OCI-M1 (cell line): ENCODE data around the gene RAB12.
"Not testable (repeated sequence)": the region's sequence is repeated elsewhere in the genome, so short reads cannot be mapped to it uniquely, and the experiment has no call there.

ENCODE experiments used
- DNase-seq: peaks from one replicate; lab custom pipeline; 2025; lab: John Stamatoyannopoulos, UW

Gene RAB12

DNA sequence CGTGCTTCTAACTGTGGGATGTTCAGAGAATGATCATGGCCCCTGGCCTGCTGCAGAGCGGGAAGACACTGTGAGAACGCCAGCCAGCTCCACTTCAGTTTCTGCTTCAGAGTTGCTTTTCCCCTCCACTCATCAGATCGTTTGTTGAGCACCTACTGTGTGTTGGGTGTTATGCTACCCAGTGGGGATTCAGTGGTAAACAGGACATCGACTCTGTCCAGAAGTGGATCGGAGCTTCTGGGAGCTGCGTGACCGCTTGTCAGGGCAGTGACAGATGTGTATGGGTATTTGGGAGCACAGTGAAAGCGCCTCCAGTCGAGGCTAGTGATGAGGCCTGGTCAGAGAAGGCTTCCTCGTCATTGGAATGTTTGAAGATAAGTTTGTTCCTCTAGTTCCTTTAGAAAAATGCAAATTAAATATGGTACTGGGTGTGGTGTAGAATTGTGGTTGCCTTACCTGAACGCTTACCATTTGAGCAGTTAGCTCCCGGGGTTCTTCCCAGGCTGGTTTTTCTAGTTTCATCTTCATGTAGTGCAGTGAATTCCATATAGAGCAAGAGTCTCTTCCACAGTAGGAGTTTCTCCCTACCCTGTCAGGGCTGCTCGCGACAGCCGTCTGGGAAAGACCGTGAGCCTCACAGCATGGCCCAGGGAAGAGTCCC is 2.8 kb downstream of the RAB12 start:
- DNase-seq: no peak

DNA sequence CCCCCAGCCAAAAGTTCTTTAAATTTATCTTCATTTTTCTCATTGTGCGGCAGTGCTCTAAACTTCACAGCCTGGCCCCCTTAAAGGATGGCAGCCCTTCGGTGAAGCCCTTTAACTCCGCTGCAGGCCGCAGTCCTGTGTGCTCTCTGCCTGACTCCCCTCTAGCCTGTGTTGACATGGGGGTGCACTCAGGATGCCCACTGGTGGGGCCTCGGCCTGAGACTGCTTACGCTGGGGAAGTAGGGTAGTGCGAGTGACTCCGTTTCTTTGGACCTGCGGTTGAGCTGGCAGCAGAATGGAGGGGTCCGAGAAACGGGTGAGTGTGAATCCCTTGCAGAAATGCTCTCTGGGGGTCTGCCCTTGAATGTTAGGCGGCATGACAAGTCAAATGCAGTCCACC is 5.6 kb downstream of the RAB12 start:
- no peak for DNase-seq

DNA sequence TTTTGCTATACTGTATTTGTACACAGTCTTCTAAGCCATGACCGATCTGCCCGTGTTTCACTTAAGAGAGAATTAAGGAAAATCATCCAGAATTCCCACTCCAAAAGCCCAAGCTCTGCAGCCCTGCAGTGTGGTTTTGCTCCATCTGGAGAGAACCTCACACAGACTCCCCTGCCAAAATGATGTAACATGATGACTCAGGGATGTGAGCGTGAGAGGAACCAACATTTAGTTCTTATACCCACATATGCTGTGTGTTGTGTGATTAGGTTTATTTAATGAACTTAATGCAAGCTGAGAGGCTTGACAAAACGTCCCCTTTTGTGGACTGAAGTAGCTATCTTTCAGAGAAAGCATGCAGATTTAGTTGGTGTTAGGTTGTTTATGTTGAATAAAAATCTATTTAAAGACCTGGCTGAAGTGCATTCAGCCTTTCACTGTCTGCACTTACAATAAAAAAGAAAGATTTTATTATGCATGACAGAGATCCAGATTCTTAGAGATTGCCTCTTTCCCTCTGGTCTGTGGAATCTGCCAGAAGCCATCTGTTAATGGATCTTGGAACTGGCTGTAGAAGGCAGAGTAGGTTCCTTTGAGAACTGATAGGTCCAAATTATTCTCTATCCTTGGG is 6.3 kb downstream of the RAB12 start:
- peak; percentile 97 for DNase-seq

DNA sequence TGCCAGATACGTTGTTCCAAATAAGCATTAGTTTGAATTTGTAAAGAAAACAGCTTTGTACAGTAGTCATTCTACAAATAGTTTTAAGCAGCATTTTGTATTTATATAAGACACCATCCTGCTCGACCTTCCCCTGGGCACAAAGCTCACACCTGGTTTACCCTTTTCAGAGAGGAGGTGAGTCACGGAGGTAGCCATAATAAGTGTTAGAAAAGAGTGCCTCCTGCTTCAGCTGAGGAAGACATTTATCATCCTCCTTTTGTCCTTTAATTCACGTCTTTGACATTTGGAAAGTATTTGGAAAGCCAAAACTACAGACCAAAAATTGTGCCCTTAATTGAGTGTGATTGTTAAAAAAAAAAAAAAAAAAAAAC is 6.8 kb downstream of the RAB12 start:
- no peak for DNase-seq

DNA sequence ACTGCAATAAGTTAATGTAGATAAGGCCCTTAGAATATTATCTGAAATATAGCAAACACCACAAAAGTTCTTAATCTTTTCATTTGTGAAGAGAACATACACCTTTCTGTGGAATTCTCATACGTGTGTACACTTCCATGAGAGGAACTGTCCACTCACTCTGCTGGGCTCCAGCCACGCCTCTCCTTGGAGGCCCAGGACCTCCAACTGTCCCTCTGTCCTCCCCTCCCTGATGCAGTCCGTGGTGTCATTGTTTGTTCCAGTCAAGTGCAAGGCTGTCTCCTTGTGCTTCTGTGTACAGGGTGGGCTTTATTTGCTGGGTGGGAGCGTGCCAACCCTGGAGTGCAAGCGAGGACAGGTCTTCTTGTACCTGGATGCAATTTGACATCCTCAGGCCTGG is 8.7 kb downstream of the RAB12 start:
- DNase-seq: no peak

DNA sequence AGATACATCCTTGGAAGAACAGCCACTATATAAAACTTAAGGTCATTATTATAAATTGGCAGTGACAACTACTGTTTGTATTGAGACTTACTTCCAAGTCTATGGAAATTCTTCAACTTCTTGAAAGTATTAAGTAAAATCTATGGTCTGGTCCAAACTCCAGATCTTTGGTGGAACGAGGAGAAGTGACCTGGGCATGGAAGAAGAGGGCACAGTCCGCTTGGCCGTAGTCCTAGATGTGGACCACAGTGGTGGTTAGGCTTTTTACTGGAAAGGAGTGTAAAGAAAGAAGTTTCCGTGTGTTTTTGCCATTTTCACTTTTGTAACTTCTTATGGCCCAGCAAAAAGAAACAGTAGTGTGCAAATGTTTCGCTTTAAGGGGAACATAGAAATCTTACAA is 9.8 kb downstream of the RAB12 start:
- no peak for DNase-seq

DNA sequence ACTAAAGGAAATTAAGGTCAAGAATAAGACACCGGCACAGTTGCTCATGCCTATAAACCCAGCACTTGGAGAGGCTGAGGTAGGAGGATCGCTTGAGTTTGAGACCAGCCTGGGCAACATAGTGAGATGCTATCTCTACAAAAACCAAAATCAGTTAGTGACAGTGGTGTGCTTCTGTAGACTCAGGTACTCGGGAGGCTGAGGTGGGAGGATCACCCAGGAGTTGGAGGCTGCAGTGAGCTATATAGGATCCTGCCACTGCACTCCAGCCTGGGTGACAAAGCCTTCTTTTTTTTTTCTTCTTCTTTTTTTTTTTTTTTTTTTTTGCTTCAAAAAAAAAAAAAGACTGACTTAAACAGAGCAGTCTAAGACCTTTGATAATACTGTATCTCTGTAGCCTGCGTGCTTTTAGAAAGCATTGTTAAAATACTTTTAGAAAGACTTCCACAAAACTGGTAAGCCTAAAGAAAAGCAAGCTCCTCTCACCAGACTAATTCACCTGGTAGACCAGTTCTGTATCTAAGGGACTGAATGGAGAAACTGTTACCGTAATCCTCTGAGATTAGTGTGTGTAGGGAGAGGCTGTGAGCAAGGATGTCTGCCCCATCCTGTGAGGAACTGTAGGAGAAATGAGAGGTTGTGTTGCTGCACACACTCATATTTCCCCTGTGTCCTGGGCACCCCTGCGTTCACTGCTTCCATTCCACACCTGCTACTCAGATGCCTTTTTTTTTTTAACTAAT is 10.8 kb downstream of the RAB12 start:
- no peak for DNase-seq

DNA sequence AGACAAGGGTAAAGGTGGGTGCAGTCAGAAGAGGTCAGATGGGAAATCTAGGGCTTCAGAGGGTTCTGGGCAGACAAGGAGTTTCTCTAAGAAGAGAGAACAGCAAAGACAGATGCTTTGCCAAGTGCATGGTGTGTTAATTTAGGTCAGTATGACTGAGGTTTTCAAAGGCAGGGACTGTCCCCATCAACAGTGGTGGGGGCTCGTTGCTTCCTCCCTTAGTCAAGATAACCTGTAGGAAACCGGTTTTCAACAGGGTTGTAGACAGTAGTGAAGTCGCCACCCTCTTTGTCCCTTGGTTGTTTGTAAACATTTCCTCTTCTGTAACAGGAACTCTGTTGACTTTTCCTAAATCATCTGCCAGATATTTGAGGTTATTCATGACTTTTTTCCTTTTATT is 11.6 kb downstream of the RAB12 start:
- DNase-seq: no peak

DNA sequence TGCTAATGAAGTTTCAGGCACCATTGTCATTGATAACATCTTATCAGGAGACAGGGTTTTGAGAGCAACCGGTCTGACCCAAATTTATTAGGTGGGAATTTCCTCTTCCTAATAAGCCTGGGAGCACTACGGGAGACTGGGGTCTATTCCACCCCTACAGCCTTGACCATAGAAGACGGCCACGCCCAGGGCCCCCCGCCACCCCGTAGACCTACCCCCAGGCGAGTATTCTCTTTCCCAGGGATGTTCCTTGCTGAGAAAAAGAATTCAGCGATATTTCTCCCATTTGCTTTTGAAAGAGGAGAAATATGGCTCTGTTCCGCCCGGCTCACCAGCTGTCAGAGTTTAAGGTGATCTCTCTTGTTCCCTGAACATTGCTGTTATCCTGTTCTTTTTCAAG is 13.4 kb downstream of the RAB12 start:
- DNase-seq: not testable (repeated sequence)

DNA sequence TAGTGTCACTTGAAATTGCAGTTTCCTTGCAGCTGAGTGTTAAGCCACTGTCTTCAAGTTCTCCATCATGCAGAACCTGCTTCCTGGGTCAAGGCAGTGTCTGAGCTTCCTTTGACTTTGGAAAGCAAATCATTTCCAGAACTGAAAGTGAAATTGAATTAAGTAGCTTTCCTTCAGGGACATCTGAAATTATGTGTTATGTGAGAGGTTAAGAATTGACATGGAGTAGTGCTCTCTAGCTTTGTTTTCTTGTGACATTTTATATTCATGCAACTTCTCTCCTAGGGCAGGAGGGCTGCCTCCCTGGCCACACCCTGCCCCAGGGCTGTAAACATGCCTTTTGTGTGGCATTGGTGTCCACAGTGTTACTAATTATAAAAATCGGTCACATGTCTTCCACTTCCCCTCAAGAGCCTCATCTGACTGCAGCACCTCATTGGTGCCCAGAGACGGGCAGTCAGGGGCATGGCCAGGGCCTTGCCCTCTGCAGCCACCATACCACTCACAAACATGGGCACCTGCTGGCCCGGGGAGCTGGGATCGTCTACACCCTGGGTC is 14.4 kb downstream of the RAB12 start:
- DNase-seq: peak; percentile 83

DNA sequence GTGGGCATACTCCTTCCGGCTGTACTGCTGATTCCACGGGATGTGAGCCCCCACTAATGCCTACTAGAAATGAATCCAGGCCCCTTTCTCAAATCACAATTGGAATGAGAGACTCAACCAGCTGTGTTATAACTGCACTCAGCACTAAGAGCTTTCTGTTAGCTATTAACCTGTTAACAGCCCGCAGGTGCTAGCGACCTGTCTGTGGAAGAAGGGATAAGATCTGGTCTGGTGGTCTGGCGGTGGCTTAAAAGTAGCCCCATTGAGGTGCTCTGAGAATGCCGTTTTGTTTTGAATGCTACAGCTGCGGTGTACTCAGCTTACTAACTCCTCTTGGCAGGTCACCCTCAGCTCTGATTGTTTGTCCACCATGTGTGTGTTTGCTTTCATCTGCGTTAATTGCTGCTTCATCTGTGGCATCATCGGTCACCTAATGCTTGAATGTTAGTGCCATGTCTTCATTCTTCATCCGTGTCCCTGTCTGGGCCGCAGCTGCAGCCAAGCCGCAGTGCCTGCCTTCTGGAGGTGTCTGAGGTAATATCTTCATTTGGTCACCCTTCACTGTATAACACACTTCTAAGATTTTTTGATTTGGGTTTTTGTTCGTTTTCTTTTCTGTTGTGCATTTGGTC is 16.3 kb downstream of the RAB12 start:
- no peak for DNase-seq

DNA sequence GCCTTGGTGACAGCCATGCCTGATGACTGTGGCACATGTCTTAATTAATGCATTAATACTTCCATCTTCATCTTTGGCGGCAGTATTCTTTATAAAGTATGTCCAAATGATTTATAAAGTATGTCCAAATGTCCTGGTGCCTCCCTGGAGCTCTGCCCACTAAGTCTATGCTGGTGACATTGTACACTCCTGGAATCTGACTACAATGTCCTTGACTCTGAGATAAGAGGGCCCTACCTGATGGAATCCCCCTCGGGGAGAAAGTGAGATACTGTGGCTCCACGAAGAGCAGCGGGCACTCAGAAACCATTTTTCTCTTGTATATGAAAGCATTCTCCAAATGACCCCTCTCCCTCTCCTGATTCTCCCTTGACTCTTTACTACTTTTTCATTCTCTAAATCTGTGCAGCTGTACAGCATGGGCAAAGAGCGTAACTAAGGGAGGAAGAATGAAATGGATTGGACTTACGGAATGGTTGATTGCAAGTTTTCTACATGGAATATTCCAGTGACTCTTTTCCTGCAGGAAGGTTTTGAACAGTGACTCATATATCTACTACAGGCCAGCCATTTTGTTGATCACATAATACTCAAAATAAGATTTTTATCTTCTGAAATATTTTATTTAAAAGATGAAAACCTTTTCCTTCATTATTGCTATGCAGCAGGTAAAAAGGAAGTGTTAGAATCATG is 17.3 kb downstream of the RAB12 start:
- no peak for DNase-seq

DNA sequence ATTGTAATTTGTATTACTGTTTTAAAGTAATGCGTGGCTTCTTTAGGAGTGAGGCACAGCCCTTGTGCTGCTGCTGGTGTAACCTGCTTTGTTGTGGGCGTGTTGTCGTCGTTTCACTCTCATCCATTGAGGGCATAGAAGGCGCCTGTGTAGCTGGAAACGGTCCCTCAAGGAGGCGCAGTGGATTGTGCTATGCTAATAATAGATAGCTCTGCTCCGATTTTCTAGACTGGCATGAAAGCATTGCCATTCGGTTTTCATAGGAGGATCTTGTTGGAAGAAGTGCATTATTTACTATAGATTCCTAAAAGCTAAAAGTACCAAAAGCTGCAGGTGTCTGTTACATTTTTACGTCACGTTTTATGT is 17.9 kb downstream of the RAB12 start:
- no peak for DNase-seq

DNA sequence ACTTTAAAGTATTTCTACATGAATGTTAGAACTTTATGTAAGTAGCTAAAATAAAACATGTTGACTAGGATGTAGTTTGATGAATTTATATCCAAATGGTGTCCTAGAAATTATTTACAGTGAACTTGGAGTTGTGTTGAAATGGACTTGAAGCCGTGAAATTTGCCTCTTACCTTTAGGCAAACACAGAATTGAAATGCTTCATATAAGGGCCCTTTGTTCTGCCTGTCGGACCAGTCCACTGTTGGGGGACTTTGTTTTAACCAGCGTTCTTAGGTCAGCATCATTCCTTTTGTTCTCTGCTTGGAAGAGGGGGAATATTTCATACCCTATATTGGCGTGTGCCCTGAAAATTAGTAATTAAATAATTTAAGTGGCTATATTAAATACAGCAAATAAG is 18.3 kb downstream of the RAB12 start:
- DNase-seq: no peak

DNA sequence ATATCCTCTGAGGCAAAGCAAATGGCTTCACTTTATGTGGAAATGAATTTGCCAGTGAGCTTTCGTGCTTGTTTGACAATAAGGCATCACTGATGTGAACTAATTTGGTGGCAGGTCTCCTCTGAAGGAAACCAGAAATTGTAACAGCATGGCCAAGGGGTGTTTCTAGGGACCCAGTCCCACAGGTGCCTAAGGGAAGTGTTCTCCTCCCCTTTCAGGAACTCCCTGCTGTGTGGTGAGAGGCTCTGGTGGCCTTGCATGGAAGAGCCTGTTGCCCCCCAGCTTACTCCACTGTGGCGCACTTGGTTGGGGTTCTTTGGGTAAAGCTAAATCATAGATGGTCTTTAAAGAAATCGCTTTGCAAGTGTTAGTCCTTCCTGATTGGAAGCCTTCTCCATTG is 20.4 kb downstream of the RAB12 start:
- no peak for DNase-seq

DNA sequence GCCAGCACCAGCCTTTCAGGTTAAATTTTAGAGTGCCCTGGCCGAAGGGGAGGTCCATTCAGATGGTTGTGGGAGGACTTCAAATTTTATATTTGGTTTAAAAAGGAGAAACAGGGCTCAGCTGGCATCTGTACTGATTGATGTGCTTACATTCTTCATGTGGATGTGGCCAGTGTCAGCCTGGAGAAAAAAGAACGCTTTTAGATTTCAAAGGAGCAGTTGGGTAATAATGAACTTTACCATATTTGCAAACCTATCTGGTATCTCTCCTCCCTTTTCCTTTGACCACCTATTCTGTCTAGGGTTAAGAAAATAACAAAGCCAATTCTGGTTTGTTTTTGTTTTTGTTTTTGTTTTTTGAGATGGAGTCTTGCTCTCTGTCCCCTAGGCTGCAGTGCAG is 21.3 kb downstream of the RAB12 start:
- no peak for DNase-seq

DNA sequence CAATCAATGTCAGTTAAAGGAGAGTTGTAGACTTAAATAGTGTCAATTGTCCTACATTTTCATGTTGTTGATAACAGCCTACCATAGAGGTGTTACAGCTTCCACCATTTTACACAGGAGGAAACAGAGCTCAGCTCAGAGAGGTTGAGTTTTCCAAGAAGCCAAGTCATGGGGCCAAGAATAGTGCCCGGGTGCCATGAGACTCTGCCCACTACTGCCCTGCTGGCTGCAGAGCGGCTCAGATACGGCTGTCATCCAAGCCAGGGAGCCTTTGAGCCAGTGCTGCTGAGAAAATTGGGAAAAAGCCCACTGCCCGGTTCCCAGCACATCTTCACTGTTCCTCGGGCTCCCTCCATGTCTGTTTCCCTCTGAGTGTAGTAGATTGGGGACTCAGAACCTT is 22.0 kb downstream of the RAB12 start:
- DNase-seq: no peak

DNA sequence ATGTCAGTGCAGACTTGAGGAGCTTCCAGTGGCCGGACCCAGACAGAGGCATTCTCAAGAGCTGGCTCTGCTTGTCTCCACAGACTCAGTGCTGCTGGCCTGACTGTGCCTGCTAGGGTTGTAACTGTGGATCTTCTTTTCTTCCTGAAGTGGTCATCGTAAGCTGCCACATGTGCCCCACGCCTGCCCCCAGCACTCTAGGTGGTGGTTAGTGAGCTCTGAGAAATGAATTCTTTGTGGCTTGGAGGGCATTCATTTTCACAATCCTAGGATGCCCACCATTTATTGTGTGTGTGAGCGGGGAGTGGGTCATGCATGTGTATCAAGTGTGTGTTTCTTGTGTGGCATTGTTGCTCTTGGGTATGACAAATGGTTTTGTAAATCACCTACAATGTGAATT is 23.1 kb downstream of the RAB12 start:
- DNase-seq: no peak

DNA sequence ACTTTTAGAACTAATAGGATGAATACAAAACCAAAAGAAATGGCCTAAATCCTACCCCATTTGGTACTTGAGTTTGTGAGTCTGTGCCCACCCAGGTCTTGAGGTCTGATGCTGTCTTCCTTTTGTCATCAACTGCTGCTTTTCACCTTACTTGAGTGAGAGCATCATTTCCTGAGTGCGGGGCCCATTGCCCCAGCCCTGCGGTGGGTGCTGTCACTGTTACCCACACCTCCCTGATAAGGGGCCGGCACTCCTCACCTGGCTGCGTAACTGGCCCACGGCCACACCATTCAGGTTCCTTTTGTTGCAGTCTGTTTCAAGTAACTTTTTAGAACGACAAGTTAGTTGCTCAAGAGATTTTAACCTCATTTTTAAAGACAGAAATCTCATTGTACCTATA is 25.3 kb downstream of the RAB12 start:
- no peak for DNase-seq

DNA sequence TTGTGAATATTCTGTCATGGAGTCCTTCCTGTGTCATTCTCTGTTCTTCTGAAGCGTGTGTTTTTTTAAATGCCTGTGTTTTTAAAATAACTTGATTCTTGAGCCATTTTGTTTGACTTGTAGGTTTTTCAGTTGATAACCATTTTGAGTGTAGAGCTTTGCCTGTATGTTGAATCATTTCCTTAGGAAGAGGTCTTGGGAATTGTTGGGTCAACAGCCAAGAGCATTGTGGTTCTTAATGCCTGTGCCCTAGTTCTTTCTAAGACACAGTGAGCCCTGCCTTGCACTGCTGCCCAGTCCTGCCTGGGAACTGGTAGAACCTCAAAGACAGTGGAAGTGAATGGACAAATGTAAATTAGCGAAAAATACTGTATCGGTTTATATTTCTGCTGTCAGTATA is 25.9 kb downstream of the RAB12 start:
- DNase-seq: no peak

DNA sequence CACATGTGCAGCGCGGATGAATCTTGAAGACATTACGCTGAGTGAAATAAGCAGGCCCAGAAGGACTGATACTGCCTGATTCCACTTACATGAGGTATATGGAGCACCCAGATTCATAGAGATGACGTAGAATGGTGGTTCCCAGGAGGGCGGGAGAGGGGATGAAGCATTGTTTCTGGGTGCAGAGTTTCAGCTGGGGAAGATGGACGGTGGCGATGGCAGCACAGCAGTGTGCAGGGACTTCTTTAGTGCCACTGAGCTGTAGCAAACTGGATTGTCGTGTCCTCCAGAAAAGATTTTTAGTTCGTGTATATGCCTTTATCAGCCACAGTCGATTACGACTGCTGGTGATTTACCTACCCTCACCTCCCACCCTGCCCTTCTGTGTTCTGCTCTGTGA is 30.5 kb downstream of the RAB12 start:
- no peak for DNase-seq

DNA sequence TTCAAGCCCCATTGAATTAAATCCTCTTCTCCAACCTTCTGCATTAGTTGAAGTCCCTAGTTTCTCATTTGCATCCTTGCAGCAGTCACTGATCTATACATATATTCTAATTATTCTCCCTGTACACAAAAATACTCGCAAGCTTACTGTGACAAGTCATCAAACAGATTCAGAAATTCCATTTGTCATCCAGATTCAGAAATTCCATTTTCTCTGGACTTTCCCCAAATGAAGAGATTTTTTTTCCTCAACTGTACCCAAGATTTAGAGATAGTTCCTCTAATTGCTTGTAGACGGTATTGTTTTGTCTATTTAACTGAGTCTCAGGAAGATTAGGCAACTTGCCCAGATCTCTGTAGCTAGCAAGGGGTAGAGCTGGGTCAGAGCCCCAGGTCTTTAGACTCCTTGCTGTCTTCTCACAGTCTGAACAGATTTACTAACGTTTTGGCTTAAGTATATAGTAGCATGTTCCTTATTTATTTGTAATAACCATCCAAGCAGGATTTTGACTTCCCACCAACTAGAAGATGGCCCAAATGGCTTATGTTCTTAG is 34.2 kb downstream of the RAB12 start:
- DNase-seq: no peak
